ENCODE data around the gene NCKAP5. TPM values are rescaled to one million over a fixed set of nuclear protein-coding genes. Genes with fewer than 3 reads are reported as not detected.

Gene NCKAP5
- total and polyA plus RNA-seq, 2 of the 13 experiments (the other 11 are each of a cell fraction or from before 2014, with no cell fraction given) = 0.01 TPM; not detected in 1

DNA sequence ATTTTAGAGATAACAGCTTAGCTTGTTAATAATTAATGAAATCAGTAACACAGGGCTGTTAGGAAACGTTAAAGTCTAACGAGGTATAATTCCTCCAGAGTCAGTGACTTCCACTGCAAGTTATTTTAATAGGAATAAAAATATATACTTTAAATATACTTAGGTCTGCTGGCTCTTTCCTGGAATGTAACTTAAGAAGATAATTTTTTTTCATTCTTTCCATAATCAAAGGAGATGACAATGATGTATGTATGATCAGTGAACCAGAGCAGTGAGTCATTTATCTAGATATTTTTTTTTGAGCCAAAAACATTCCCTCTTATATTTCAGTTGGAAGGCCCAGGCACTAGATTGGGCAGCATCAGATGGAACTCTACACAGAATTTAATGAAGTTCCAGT, 794.1 kb downstream of the NCKAP5 start (continued):
- TF ChIP-seq ZNF710 (CRISPR knock-in tag; IDR thresholded peaks at IDR 0.05; ENCODE audit: borderline replicate concordance) (no peak), THYN1 (CRISPR knock-in tag; IDR thresholded peaks at IDR 0.05; ENCODE audit: borderline replicate concordance, low read depth) (no peak), ZNF713 (CRISPR knock-in tag; IDR thresholded peaks at IDR 0.05) (no peak), KDM2A (CRISPR knock-in tag; IDR thresholded peaks at IDR 0.05; ENCODE audit: borderline replicate concordance, low read depth) (no peak), MIER3 (CRISPR knock-in tag; IDR thresholded peaks at IDR 0.05; ENCODE audit: borderline replicate concordance) (no peak), ZNF496 (CRISPR knock-in tag; IDR thresholded peaks at IDR 0.05; ENCODE audit: insufficient replicate concordance) (no peak), ZFP41 (CRISPR knock-in tag; IDR thresholded peaks at IDR 0.05; ENCODE audit: borderline replicate concordance) (no peak), ZFP37 (CRISPR knock-in tag; IDR thresholded peaks at IDR 0.05; ENCODE audit: borderline replicate concordance) (no peak)
- TF ChIP-seq, protein P1, sequence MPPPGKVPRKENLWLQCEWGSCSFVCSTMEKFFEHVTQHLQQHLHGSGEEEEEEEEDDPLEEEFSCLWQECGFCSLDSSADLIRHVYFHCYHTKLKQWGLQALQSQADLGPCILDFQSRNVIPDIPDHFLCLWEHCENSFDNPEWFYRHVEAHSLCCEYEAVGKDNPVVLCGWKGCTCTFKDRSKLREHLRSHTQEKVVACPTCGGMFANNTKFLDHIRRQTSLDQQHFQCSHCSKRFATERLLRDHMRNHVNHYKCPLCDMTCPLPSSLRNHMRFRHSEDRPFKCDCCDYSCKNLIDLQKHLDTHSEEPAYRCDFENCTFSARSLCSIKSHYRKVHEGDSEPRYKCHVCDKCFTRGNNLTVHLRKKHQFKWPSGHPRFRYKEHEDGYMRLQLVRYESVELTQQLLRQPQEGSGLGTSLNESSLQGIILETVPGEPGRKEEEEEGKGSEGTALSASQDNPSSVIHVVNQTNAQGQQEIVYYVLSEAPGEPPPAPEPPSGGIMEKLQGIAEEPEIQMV (CRISPR knock-in tag; IDR thresholded peaks at IDR 0.05; ENCODE audit: low read depth) = no peak
- TF ChIP-seq, protein P2, sequence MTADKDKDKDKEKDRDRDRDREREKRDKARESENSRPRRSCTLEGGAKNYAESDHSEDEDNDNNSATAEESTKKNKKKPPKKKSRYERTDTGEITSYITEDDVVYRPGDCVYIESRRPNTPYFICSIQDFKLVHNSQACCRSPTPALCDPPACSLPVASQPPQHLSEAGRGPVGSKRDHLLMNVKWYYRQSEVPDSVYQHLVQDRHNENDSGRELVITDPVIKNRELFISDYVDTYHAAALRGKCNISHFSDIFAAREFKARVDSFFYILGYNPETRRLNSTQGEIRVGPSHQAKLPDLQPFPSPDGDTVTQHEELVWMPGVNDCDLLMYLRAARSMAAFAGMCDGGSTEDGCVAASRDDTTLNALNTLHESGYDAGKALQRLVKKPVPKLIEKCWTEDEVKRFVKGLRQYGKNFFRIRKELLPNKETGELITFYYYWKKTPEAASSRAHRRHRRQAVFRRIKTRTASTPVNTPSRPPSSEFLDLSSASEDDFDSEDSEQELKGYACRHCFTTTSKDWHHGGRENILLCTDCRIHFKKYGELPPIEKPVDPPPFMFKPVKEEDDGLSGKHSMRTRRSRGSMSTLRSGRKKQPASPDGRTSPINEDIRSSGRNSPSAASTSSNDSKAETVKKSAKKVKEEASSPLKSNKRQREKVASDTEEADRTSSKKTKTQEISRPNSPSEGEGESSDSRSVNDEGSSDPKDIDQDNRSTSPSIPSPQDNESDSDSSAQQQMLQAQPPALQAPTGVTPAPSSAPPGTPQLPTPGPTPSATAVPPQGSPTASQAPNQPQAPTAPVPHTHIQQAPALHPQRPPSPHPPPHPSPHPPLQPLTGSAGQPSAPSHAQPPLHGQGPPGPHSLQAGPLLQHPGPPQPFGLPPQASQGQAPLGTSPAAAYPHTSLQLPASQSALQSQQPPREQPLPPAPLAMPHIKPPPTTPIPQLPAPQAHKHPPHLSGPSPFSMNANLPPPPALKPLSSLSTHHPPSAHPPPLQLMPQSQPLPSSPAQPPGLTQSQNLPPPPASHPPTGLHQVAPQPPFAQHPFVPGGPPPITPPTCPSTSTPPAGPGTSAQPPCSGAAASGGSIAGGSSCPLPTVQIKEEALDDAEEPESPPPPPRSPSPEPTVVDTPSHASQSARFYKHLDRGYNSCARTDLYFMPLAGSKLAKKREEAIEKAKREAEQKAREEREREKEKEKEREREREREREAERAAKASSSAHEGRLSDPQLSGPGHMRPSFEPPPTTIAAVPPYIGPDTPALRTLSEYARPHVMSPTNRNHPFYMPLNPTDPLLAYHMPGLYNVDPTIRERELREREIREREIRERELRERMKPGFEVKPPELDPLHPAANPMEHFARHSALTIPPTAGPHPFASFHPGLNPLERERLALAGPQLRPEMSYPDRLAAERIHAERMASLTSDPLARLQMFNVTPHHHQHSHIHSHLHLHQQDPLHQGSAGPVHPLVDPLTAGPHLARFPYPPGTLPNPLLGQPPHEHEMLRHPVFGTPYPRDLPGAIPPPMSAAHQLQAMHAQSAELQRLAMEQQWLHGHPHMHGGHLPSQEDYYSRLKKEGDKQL (CRISPR knock-in tag; IDR thresholded peaks at IDR 0.05; ENCODE audit: low read depth) = no peak

All from HepG2 (cell line).